NCI-H2227 treated with DMSO at 0.1 percent for 48 hours (cell line): ENCODE results near the gene SLC2A4.
"Not testable (repeated sequence)": the region's sequence is repeated elsewhere in the genome, so short reads cannot be mapped to it uniquely, and the experiment has no call there.

ENCODE experiments used
- DNase-seq: peaks from one replicate; lab custom pipeline; 2025; lab: John Stamatoyannopoulos, UW

The SLC2A4 gene

GRCh38 chr17:7324438-7324779, 42.9 kb downstream of the SLC2A4 start:
- DNase-seq = no peak

DNA sequence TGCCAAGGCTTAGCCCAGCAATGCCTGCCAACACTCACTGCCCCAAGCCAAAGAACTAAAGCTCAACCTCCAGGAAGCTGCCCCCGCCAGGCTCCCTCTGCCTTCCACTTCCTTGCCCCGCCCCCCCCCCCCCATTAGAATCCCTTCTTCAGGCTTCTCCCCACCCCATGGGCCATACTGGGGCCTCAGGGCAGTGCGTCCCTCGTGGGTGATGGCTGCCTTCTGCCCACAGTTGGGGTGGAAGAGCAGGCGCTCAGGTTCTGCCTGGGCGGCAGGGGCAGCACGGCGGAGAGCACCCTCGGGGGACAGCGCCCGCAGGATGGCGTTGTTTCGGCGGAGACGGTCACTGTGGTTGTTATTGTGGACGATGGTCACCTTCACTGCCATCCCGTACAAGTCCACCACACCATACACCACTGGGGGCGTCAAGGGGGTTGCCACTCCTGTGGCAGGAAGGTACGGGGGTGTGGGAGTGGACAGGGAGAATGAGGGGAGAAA, 43.6 kb downstream of the SLC2A4 start:
- no peak for DNase-seq

GRCh38 chr17:7326186-7326585, 44.7 kb downstream of the SLC2A4 start:
- no peak for DNase-seq

DNA sequence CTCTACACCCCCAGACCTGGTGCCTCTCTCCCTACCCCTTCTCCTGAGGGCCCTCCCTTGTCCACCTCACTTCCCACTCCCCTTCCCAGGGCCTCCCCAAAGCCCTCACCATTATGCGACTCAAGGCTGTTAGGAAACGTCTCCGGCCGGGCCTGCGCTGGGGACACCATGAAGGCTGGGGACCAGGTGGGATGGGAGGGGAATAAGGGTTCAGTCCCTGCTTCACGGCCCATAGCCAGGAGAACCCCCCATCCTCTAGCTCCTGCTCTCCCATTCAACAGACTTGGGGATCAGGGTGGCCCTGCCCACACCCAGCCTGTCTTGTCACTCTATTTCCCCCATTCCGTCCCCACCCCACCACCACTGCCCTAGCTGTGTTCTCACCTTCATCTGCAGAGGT, 45.5 kb downstream of the SLC2A4 start:
- DNase-seq = no peak

- no peak for DNase-seq
Measured at GRCh38 chr17:7327501-7327900, 46.0 kb downstream of the SLC2A4 start.

DNA sequence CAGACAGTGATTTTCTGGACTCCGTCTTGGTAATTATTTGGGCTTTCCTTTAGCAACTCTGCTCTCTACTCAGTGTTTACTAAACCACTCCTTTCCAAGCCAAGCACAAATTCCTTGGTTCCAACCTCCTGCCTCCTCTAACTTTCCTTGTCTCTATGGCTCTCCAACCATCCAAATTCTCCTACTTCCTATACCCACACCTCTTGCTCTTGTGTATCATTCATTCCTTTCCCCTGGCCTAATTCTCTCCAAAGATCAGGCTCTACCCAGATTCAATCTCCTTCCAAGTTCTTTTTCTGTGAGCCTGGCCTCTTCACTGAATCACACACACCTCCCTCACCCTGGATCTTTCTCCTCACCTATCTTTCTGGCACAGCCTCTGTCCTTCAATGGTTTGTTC, 46.5 kb downstream of the SLC2A4 start:
- no peak for DNase-seq

DNA sequence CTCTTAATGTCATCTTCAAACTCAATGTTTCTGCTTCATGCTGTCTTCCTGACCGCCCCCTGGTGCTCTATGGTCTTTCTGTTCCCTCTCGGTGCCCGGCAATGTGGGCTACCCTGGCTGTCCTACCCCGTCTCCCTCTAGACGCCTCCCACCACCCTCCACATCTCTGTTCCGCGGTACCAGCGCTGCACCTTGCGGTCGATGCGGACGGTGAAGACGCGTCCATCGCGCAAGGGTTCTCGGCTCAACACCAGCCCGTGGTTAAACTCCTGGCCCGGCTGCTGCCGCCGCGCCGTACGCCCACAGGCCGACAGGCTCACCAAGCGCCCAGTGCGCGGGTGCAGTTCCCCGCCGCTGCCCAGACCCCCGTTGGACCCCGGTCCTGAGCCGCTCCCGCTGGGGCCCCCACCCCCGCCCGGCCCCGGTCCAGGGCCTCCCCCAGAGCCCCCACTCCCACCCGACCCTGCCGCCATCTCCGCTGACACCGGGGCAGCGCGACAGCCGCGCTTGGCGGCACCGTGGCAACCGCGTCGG, 47.4 kb downstream of the SLC2A4 start, which contains the start of gene NEURL4:
NEURL4 (minus strand) TSS at position 496 of the 534 bp plus-strand sequence; CDS start at position 473, 23 bp downstream.
- no peak for DNase-seq

DNA sequence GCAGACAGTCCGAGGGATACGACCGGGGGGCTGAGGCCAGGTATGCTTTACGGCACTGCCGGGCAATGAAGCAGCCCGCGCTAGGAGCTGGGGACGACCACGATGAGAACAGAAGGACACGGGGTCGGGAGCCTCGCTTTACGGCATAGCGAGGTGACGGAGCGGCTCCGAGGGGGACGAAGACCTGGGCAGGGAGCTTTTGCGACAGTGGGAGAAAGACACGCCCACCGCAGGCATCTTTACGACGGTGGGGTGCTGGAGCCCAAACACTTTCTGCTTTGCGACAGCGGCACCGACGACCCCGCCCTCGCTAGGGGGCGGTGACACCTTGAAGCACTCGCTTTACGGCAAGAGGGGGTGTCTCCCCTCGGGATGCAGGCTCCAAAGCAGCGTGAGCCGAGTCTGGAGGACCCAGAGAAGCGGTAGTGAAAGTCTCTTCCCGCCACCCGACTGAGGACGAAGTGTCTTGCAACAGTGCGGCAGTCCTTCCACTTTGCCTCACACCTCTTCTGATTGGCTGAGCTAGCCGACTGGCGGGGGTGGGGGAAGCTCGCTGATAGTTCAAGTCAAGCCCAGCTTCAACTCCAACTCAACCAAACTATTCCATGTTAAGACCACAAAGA, 48.0 kb downstream of the SLC2A4 start:
- peak; percentile 89 for DNase-seq

GRCh38 chr17:7329997-7330637, 48.6 kb downstream of the SLC2A4 start:
- DNase-seq = peak; percentile 78

GRCh38 chr17:7330638-7331015, 49.1 kb downstream of the SLC2A4 start:
- no peak for DNase-seq

GRCh38 chr17:7332111-7332510, 50.6 kb downstream of the SLC2A4 start:
- no peak for DNase-seq

DNA sequence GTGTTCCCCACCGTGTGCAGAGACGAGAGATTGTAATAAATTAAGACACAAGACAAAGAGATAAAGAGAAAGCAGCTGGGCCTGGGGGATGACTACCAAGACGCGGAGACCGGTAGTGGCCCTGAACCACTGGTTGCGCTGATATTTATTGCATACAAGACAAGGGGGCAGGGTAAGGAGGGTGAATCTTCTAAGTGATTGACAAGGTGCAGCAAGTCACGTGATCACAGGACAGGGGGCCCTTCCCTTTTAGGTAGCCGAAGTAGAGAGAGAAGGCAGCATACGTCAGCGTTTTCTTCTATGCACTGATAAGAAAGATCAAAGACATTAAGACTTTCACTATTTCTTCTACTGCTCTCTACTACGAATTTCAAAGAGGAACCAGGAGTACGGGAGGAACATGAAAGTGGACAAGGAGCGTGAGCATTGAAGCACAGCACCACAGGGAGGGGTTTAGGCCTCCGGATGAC, 51.1 kb downstream of the SLC2A4 start:
- DNase-seq = not testable (repeated sequence)

DNA sequence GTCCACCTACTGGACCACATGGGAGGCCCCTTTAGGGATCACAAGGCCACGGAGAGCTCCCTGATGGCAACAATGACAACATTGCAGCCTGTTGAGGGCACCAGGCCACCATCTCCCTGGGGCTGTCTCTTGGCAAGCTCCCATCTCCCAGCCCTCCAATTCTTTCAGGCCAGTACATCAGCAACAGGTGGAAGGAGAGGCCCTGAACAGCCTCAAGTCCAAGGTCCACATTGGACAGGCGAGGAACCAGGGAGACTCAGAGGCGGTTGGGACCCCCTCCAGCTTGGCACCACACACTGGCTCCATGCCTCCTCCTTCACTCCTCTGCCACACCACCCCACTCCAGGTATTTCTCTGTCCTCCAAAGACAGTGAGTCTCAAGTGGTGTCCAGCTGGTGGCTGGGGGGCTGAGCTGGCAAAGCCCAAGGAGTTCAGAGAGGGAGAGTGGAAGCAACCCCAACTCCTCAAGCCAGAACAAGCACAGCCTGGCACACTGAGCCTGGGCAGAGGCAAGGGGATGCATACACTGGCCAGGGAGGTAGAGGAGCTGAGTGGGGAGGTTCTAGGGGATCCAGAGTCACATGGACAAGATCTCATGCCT, 53.5 kb downstream of the SLC2A4 start:
- DNase-seq = no peak

DNA sequence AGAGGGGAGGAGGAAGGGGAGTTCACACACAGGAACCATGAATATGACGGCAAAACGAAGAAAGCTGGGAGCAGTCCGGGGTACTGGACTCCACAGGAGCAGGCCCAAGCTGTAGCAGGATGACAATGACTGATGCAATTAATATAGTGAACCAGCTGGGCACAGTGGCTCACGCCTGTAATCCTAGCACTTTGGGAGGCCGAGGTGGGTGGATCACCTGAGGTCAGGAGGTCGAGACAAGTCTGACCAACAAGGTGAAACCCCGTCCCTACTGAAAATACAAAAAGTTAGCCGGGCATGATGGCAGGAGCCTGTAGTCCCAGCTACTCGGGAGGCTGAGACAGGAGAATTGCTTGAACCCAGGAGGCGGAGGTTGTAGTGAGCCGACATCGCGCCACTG, 54.2 kb downstream of the SLC2A4 start:
- DNase-seq = not testable (repeated sequence)

- no peak for DNase-seq
Measured at GRCh38 chr17:7336240-7337175, 55.0 kb downstream of the SLC2A4 start, which contains the start of gene ACAP1. ACAP1 (plus strand) TSS chr17:7336529; CDS start chr17:7336735, 206 bp downstream.

- not testable (repeated sequence) for DNase-seq
Measured at GRCh38 chr17:7337600-7337999, 56.1 kb downstream of the SLC2A4 start.
